Myometrial cell (primary cell): ENCODE data around the gene CAPN6. TPM values are rescaled to one million over a fixed set of nuclear protein-coding genes. Genes with fewer than 3 reads are reported as not detected.

Experiments used
- total RNA-seq: library from RNA; depleted of rRNA; stranded (reverse); fragments of >200 nt; gene quantifications from 2 replicates; pipeline ENCODE4 v1.2.3, GENCODE V29; 2015

The CAPN6 gene
- 0.18 TPM in 1 of 2 replicates, not detected in the other for total RNA-seq

GRCh38 chrX:111270339-111270738, at the start of gene CAPN6:
CAPN6 (minus strand) TSS chrX:111270483; CDS start chrX:111263936, 6,547 bp downstream.

Other genes with a start within 250 kb of the CAPN6 start
- 0.18 and 0.58 TPM in 2 replicates for gene PAK3, start 174.3 kb downstream of the CAPN6 start, total RNA-seq
- gene DCX, start 141.7 kb upstream of the CAPN6 start, total RNA-seq: not detected in 2 replicates
- 0.71 and 1.2 TPM in 2 replicates for gene SERTM2, start 241.2 kb upstream of the CAPN6 start, total RNA-seq